ENCODE results near the gene CNBD2.

GRCh38 chr20:35963878-35964277 is 4.5 kb upstream of the CNBD2 start:
- no peak for TF ChIP-seq SETDB1 (IDR thresholded peaks at IDR 0.05; ENCODE audit: insufficient read length, low read length)
- TF ChIP-seq REST (tag by site-specific recombination; IDR thresholded peaks at IDR 0.05) = no peak
- TF ChIP-seq ZBTB17 (tag by site-specific recombination; IDR thresholded peaks at IDR 0.05) = no peak
- TF ChIP-seq YY1 (tag by site-specific recombination; IDR thresholded peaks at IDR 0.05) = no peak
- TF ChIP-seq CTCF (tag by site-specific recombination; IDR thresholded peaks at IDR 0.05) = no peak
- no peak for TF ChIP-seq ZFP3 (tag by site-specific recombination; IDR thresholded peaks at IDR 0.05; ENCODE audit: low read depth)
- TF ChIP-seq ZBTB44 (tag by site-specific recombination; IDR thresholded peaks at IDR 0.05) = no peak
- TF ChIP-seq TCF7L2 (IDR thresholded peaks at IDR 0.05; ENCODE audit: borderline replicate concordance, low read depth, low read length) = no peak
- no peak for TF ChIP-seq ZNF202 (tag by site-specific recombination; IDR thresholded peaks at IDR 0.05; ENCODE audit: borderline replicate concordance)
- no peak for TF ChIP-seq ZNF274 (IDR thresholded peaks at IDR 0.05; ENCODE audit: low read length)
- TF ChIP-seq ZNF274 (tag by site-specific recombination; IDR thresholded peaks at IDR 0.05; ENCODE audit: borderline replicate concordance) = no peak
